ENCODE measurements around the gene FAM162B.

FAM162B gene

GRCh38 chr6:116764961-116765841 is at the start of gene FAM162B:
Gene FAM162B, minus strand, starts transcription at chr6:116765719. Its CDS starts 143 bp downstream, at chr6:116765576.
- H3K27me3 ChIP-seq (ENCODE audit: control insufficient read depth, insufficient read depth, low read length) = peaks cover 11% of the 10 kb centered on the region
- H3K36me3 ChIP-seq (ENCODE audit: control insufficient read depth, insufficient read depth, low read length) = no peaks in the 10 kb centered on the region
- no peaks in the 10 kb centered on the region for H3K4me1 ChIP-seq (ENCODE audit: control insufficient read depth, insufficient read depth, low read length)
- H3K27ac ChIP-seq (ENCODE audit: low read depth, low read length) = no peak within 1 kb of the TSS
- peak within 1 kb of the TSS; percentile 61 for H3K4me3 ChIP-seq (ENCODE audit: low read length)
- no peak within 1 kb of the TSS for H3K9ac ChIP-seq (ENCODE audit: low read length)

GRCh38 chr6:116812051-116812650 is 46.6 kb upstream of the FAM162B start:
- H3K36me3 ChIP-seq (ENCODE audit: control insufficient read depth, insufficient read depth, low read length) = no peaks in the 10 kb centered on the region
- no peak overlapping the region for H3K27ac ChIP-seq (ENCODE audit: low read depth, low read length)
- no peaks in the 10 kb centered on the region for H3K27me3 ChIP-seq (ENCODE audit: control insufficient read depth, insufficient read depth, low read length)
- H3K9ac ChIP-seq (ENCODE audit: low read length) = no peak overlapping the region
- no peak overlapping the region for H3K4me3 ChIP-seq (ENCODE audit: low read length)
- no peaks in the 10 kb centered on the region for H3K4me1 ChIP-seq (ENCODE audit: control insufficient read depth, insufficient read depth, low read length)

- H3K9ac ChIP-seq (ENCODE audit: low read length) = no peak overlapping the region
- H3K27me3 ChIP-seq (ENCODE audit: control insufficient read depth, insufficient read depth, low read length) = no peaks in the 10 kb centered on the region
- H3K36me3 ChIP-seq (ENCODE audit: control insufficient read depth, insufficient read depth, low read length) = no peaks in the 10 kb centered on the region
- H3K4me1 ChIP-seq (ENCODE audit: control insufficient read depth, insufficient read depth, low read length) = no peaks in the 10 kb centered on the region
- H3K4me3 ChIP-seq (ENCODE audit: low read length) = no peak overlapping the region
- no peak overlapping the region for H3K27ac ChIP-seq (ENCODE audit: low read depth, low read length)
Observed at GRCh38 chr6:116801971-116802370, 36.5 kb upstream of the FAM162B start.

- Histone ChIP-seq H3K4me1 (ENCODE audit: control insufficient read depth, insufficient read depth, low read length) (no peaks in the 10 kb centered on the region), H3K9ac (ENCODE audit: low read length) (no peak overlapping the region), H3K4me3 (ENCODE audit: low read length) (no peak overlapping the region), H3K27me3 (ENCODE audit: control insufficient read depth, insufficient read depth, low read length) (no peaks in the 10 kb centered on the region), H3K36me3 (ENCODE audit: control insufficient read depth, insufficient read depth, low read length) (no peaks in the 10 kb centered on the region), H3K27ac (ENCODE audit: low read depth, low read length) (no peak overlapping the region)
Observed at GRCh38 chr6:116799945-116800344, 34.4 kb upstream of the FAM162B start.

- Histone ChIP-seq H3K4me3 (ENCODE audit: low read length) (no peak overlapping the region), H3K27me3 (ENCODE audit: control insufficient read depth, insufficient read depth, low read length) (no peaks in the 10 kb centered on the region), H3K9ac (ENCODE audit: low read length) (no peak overlapping the region), H3K36me3 (ENCODE audit: control insufficient read depth, insufficient read depth, low read length) (no peaks in the 10 kb centered on the region), H3K27ac (ENCODE audit: low read depth, low read length) (no peak overlapping the region), H3K4me1 (ENCODE audit: control insufficient read depth, insufficient read depth, low read length) (no peaks in the 10 kb centered on the region)
Observed at GRCh38 chr6:116797585-116797984, 32.1 kb upstream of the FAM162B start.

GRCh38 chr6:116793224-116793623 is 27.7 kb upstream of the FAM162B start:
- Histone ChIP-seq H3K4me1 (ENCODE audit: control insufficient read depth, insufficient read depth, low read length) (no peaks in the 10 kb centered on the region), H3K27ac (ENCODE audit: low read depth, low read length) (no peak overlapping the region), H3K27me3 (ENCODE audit: control insufficient read depth, insufficient read depth, low read length) (no peaks in the 10 kb centered on the region), H3K9ac (ENCODE audit: low read length) (no peak overlapping the region), H3K4me3 (ENCODE audit: low read length) (no peak overlapping the region), H3K36me3 (ENCODE audit: control insufficient read depth, insufficient read depth, low read length) (no peaks in the 10 kb centered on the region)

- H3K4me3 ChIP-seq (ENCODE audit: low read length) = no peak overlapping the region
- H3K27me3 ChIP-seq (ENCODE audit: control insufficient read depth, insufficient read depth, low read length) = no peaks in the 10 kb centered on the region
- H3K9ac ChIP-seq (ENCODE audit: low read length) = no peak overlapping the region
- no peaks in the 10 kb centered on the region for H3K4me1 ChIP-seq (ENCODE audit: control insufficient read depth, insufficient read depth, low read length)
- H3K27ac ChIP-seq (ENCODE audit: low read depth, low read length) = no peak overlapping the region
- no peaks in the 10 kb centered on the region for H3K36me3 ChIP-seq (ENCODE audit: control insufficient read depth, insufficient read depth, low read length)
Observed at GRCh38 chr6:116783852-116784251, 18.3 kb upstream of the FAM162B start.

GRCh38 chr6:116779573-116780164 is 14.2 kb upstream of the FAM162B start:
- no peak overlapping the region for H3K4me3 ChIP-seq (ENCODE audit: low read length)
- H3K4me1 ChIP-seq (ENCODE audit: control insufficient read depth, insufficient read depth, low read length) = no peaks in the 10 kb centered on the region
- no peak overlapping the region for H3K27ac ChIP-seq (ENCODE audit: low read depth, low read length)
- no peak overlapping the region for H3K9ac ChIP-seq (ENCODE audit: low read length)
- no peaks in the 10 kb centered on the region for H3K27me3 ChIP-seq (ENCODE audit: control insufficient read depth, insufficient read depth, low read length)
- no peaks in the 10 kb centered on the region for H3K36me3 ChIP-seq (ENCODE audit: control insufficient read depth, insufficient read depth, low read length)

GRCh38 chr6:116773886-116774285 is 8.4 kb upstream of the FAM162B start:
- Histone ChIP-seq H3K4me3 (ENCODE audit: low read length) (no peak overlapping the region), H3K36me3 (ENCODE audit: control insufficient read depth, insufficient read depth, low read length) (no peaks in the 10 kb centered on the region)

GRCh38 chr6:116772450-116772849 is 6.9 kb upstream of the FAM162B start:
- Histone ChIP-seq H3K36me3 (ENCODE audit: control insufficient read depth, insufficient read depth, low read length) (no peaks in the 10 kb centered on the region), H3K27me3 (ENCODE audit: control insufficient read depth, insufficient read depth, low read length) (no peaks in the 10 kb centered on the region), H3K4me1 (ENCODE audit: control insufficient read depth, insufficient read depth, low read length) (no peaks in the 10 kb centered on the region), H3K4me3 (ENCODE audit: low read length) (no peak overlapping the region), H3K9ac (ENCODE audit: low read length) (no peak overlapping the region), H3K27ac (ENCODE audit: low read depth, low read length) (no peak overlapping the region)

More at GRCh38 chr6:116773886-116774285, 8.4 kb upstream of the FAM162B start:
- no peak overlapping the region for H3K27ac ChIP-seq (ENCODE audit: low read depth, low read length)
- no peak overlapping the region for H3K9ac ChIP-seq (ENCODE audit: low read length)
- H3K4me1 ChIP-seq (ENCODE audit: control insufficient read depth, insufficient read depth, low read length) = no peaks in the 10 kb centered on the region
- H3K27me3 ChIP-seq (ENCODE audit: control insufficient read depth, insufficient read depth, low read length) = no peaks in the 10 kb centered on the region

- no peak overlapping the region for H3K4me3 ChIP-seq (ENCODE audit: low read length)
- peaks cover 11% of the 10 kb centered on the region for H3K27me3 ChIP-seq (ENCODE audit: control insufficient read depth, insufficient read depth, low read length)
- H3K27ac ChIP-seq (ENCODE audit: low read depth, low read length) = no peak overlapping the region
- H3K9ac ChIP-seq (ENCODE audit: low read length) = no peak overlapping the region
- H3K36me3 ChIP-seq (ENCODE audit: control insufficient read depth, insufficient read depth, low read length) = no peaks in the 10 kb centered on the region
- H3K4me1 ChIP-seq (ENCODE audit: control insufficient read depth, insufficient read depth, low read length) = no peaks in the 10 kb centered on the region
Observed at GRCh38 chr6:116767715-116768114, 2.2 kb upstream of the FAM162B start.

- Histone ChIP-seq H3K4me1 (ENCODE audit: control insufficient read depth, insufficient read depth, low read length) (no peaks in the 10 kb centered on the region), H3K36me3 (ENCODE audit: control insufficient read depth, insufficient read depth, low read length) (no peaks in the 10 kb centered on the region), H3K27me3 (ENCODE audit: control insufficient read depth, insufficient read depth, low read length) (peaks cover 11% of the 10 kb centered on the region), H3K27ac (ENCODE audit: low read depth, low read length) (no peak overlapping the region), H3K9ac (ENCODE audit: low read length) (no peak overlapping the region), H3K4me3 (ENCODE audit: low read length) (no peak overlapping the region)
Observed at GRCh38 chr6:116766506-116767176, 1.1 kb upstream of the FAM162B start.
